Caco-2 (cell line): ENCODE results near the gene PACSIN2. TPM values are rescaled to one million over a fixed set of nuclear protein-coding genes. Genes with fewer than 3 reads are reported as not detected.

Experiments used
- BruUV-seq: library from RNA; stranded (reverse); fragments of 400-500 nt; replicated peaks from 2 replicates; lab custom pipeline; 2021; lab: Mats Ljungman, UMichigan
- CTCF ChIA-PET: fragments of 300-600 bp; sonication (Branson Sonifier 250); formaldehyde crosslinking; loops from one replicate; lab custom pipeline; 2022; ENCODE audit warnings: antibody characterized with exemption; lab: Charles Lee
- POLR2A ChIA-PET: fragments of 300-600 bp; sonication (Branson Sonifier 250); formaldehyde crosslinking; loops from one replicate; lab custom pipeline; 2022; ENCODE audit warnings: antibody characterized with exemption; lab: Charles Lee
- DNase-seq, 2 experiments: peaks; one replicate each; pipeline versions ENCODE4 v3.0.0 to v3.0.0-alpha.2; 2020 to 2022
- H3K27me3 ChIP-seq: replicated peaks from 2 replicates; pipeline ENCODE4 v1.6.0; 2011; ENCODE audit warnings: low read length; ENCODE audit not compliant: control insufficient read depth, insufficient read depth
- H3K36me3 ChIP-seq: 2 replicates; pipeline ENCODE4 v1.5.1; 2011; ENCODE audit warnings: low read length; ENCODE audit not compliant: control insufficient read depth, insufficient read depth
- H3K4me1 ChIP-seq: fragments of 250-450 bp; sonication (Bioruptor Pico); 2 replicates; pipeline ENCODE4 v1.5.1; 2020; ENCODE audit warnings: mild to moderate bottlenecking
- H3K4me3 ChIP-seq: 2 replicates; pipeline ENCODE4 v1.5.1; 2011; ENCODE audit warnings: low read depth, mild to moderate bottlenecking, control low read depth, low read length
- H3K9me3 ChIP-seq: fragments of 250-450 bp; sonication (Bioruptor Pico); 2 replicates; pipeline ENCODE4 v1.5.1; 2020; ENCODE audit warnings: mild to moderate bottlenecking, moderate library complexity
- H3K27ac Mint-ChIP-seq: one replicate; pipeline ENCODE4 v1.8.0; 2022; ENCODE audit warnings: mixed read lengths; ENCODE audit not compliant: unreplicated experiment
- H3K27me3 Mint-ChIP-seq: one replicate; pipeline ENCODE4 v1.8.0; 2022; ENCODE audit warnings: mixed read lengths; ENCODE audit not compliant: insufficient read depth, unreplicated experiment
- H3K36me3 Mint-ChIP-seq: one replicate; pipeline ENCODE4 v1.8.0; 2022; ENCODE audit warnings: mild to moderate bottlenecking, mixed read lengths; ENCODE audit not compliant: insufficient read depth, unreplicated experiment
- H3K4me1 Mint-ChIP-seq: one replicate; pipeline ENCODE4 v1.8.0; 2022; ENCODE audit warnings: low read depth, mixed read lengths; ENCODE audit not compliant: unreplicated experiment
- H3K4me3 Mint-ChIP-seq: one replicate; pipeline ENCODE4 v1.8.0; 2022; ENCODE audit warnings: mild to moderate bottlenecking, moderate library complexity, mixed read lengths; ENCODE audit not compliant: unreplicated experiment
- H3K9me3 Mint-ChIP-seq: one replicate; pipeline ENCODE4 v1.8.0; 2022; ENCODE audit warnings: mixed read lengths; ENCODE audit not compliant: unreplicated experiment
- intact Hi-C: fragments of 100-400 bp; cut with micrococcal nuclease; formaldehyde crosslinking; loops from one replicate; pipeline ENCODE4 v1.10.0; 2022; ENCODE audit not compliant: unreplicated experiment
- total RNA-seq: library from RNA; stranded (reverse); gene quantifications from 2 replicates; pipeline ENCODE4 v1.2.3, GENCODE V29; 2022
- TF ChIP-seq, protein P1 (sequence below), 2 experiments: fragments of 200-600 bp in 1 of 2; IDR thresholded peaks; 1 replicate in 1 of 2; 2 replicates in 1 of 2; pipeline versions ENCODE4 v1.5.1 to v1.8.0; 2011 to 2022; ENCODE audit warnings: antibody characterized with exemption in 1 of 2, control low read depth in 1 of 2, inconsistent platforms in 1 of 2, low read depth in 1 of 2, low read length in 1 of 2, mild to moderate bottlenecking in 1 of 2, moderate library complexity in 1 of 2; ENCODE audit not compliant: insufficient read depth in 1 of 2, severe bottlenecking in 1 of 2, unreplicated experiment in 1 of 2

The PACSIN2 gene
- total RNA-seq, 1 experiment from 2014 or later, result 122 TPM

DNA sequence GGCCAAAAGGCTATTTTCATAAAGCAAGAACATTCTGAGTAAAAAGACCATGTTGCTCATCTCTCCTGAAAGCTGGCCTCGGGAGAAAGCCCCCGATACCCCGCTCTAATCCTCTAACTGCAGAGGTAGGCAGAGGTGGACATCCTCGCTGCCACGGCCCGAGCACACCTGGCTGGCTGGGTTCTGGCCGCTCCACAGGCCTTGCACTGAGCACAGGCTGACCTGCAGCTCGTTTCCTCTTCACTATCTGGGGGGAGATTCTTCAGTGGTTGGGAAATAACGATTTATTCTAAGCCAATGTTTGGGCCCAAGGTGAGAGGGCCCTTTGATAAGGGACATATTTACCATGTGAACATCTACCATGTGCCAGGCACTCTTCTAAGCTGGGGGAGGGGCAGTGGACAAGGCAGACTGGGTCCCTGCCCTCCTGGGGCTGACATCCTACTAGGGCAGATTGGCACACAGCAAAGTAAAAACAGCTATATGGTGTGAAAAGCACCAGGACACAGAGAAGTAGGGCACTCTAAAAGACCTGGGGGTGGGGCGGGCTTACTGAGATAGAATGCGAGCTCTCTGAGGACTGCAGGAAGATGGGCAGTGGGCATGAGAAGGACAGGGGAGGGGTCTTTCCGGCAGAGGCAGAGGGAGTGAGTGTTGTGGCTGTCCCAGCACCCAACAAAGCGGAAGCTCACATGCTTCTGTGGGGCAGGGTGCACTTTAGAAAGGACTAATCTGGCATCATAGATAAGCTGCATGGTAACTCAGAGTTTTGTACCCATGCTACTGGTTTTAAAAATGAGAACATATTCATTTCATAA is 92.4 kb downstream of the PACSIN2 start:
- ChIA-PET CTCF (no interaction called here), POLR2A (no interaction called here)
- H3K4me1 ChIP-seq, result peaks cover 14% of the 10 kb centered on the region
- peaks cover 45% of the 10 kb centered on the region for H3K36me3 Mint-ChIP-seq
- H3K9me3 ChIP-seq, result no peaks in the 10 kb centered on the region
- H3K4me3 ChIP-seq, result no peak overlapping the region
- TF ChIP-seq, protein P1, sequence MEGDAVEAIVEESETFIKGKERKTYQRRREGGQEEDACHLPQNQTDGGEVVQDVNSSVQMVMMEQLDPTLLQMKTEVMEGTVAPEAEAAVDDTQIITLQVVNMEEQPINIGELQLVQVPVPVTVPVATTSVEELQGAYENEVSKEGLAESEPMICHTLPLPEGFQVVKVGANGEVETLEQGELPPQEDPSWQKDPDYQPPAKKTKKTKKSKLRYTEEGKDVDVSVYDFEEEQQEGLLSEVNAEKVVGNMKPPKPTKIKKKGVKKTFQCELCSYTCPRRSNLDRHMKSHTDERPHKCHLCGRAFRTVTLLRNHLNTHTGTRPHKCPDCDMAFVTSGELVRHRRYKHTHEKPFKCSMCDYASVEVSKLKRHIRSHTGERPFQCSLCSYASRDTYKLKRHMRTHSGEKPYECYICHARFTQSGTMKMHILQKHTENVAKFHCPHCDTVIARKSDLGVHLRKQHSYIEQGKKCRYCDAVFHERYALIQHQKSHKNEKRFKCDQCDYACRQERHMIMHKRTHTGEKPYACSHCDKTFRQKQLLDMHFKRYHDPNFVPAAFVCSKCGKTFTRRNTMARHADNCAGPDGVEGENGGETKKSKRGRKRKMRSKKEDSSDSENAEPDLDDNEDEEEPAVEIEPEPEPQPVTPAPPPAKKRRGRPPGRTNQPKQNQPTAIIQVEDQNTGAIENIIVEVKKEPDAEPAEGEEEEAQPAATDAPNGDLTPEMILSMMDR (IDR thresholded peaks at IDR 0.05; ENCODE audit: insufficient read depth in 1 of 2, low read depth in 1 of 2, low read length in 1 of 2, severe bottlenecking in 1 of 2, unreplicated experiment in 1 of 2), result no peak
- intact Hi-C loops, result no loop called here
- H3K36me3 ChIP-seq, result no peaks in the 10 kb centered on the region
- H3K4me3 Mint-ChIP-seq, result no peak overlapping the region
- peaks cover 44% of the 10 kb centered on the region for H3K4me1 Mint-ChIP-seq
- H3K27me3 ChIP-seq, result no peaks in the 10 kb centered on the region
- H3K9me3 Mint-ChIP-seq, result no peaks in the 10 kb centered on the region
- H3K27me3 Mint-ChIP-seq, result no peaks in the 10 kb centered on the region
- DNase-seq, result no peak
- peak overlapping the region; percentile 34 for H3K27ac Mint-ChIP-seq
- no TSS peak for BruUV-seq

GRCh38 chr22:42920101-42920820 is 94.7 kb downstream of the PACSIN2 start:
- Histone ChIP-seq H3K36me3 (no peaks in the 10 kb centered on the region), H3K27me3 (no peaks in the 10 kb centered on the region), H3K9me3 (no peaks in the 10 kb centered on the region), H3K4me3 (no peak overlapping the region), H3K4me1 (peaks cover 13% of the 10 kb centered on the region)
- Mint-ChIP-seq H3K4me1 (peaks cover 33% of the 10 kb centered on the region), H3K4me3 (no peak overlapping the region), H3K27ac (no peak overlapping the region), H3K9me3 (no peaks in the 10 kb centered on the region), H3K36me3 (peaks cover 35% of the 10 kb centered on the region), H3K27me3 (no peaks in the 10 kb centered on the region)
- DNase-seq, result no peak
- CTCF ChIA-PET, result interaction anchor here (0.7 kb wide), 1 partner anchor 311 kb away, joined by 5 read pairs; no protein-coding TSS in a partner anchor
- intact Hi-C loops, result no loop called here
- BruUV-seq, result no TSS peak
- POLR2A ChIA-PET, result no interaction called here
- TF ChIP-seq, protein P1 (IDR thresholded peaks at IDR 0.05; ENCODE audit: insufficient read depth in 1 of 2, low read depth in 1 of 2, low read length in 1 of 2, severe bottlenecking in 1 of 2, unreplicated experiment in 1 of 2), result no peak

- peaks cover 24% of the 10 kb centered on the region for H3K4me1 ChIP-seq
- no peaks in the 10 kb centered on the region for H3K9me3 Mint-ChIP-seq
- intact Hi-C loops, result no loop called here
Observed at GRCh38 chr22:42919199-42919598, 95.8 kb downstream of the PACSIN2 start.

More at GRCh38 chr22:42919199-42919598, 95.8 kb downstream of the PACSIN2 start:
- TF ChIP-seq, protein P1 (IDR thresholded peaks at IDR 0.05; ENCODE audit: insufficient read depth in 1 of 2, low read depth in 1 of 2, low read length in 1 of 2, severe bottlenecking in 1 of 2, unreplicated experiment in 1 of 2), result no peak
- no peaks in the 10 kb centered on the region for H3K27me3 ChIP-seq
- no peak overlapping the region for H3K4me3 Mint-ChIP-seq
- ChIA-PET CTCF (no interaction called here), POLR2A (no interaction called here)
- no peak for DNase-seq
- peaks cover 31% of the 10 kb centered on the region for H3K4me1 Mint-ChIP-seq
- H3K36me3 ChIP-seq, result no peaks in the 10 kb centered on the region
- H3K4me3 ChIP-seq, result no peak overlapping the region
- H3K36me3 Mint-ChIP-seq, result peaks cover 27% of the 10 kb centered on the region
- no peaks in the 10 kb centered on the region for H3K27me3 Mint-ChIP-seq
- no TSS peak for BruUV-seq
- no peaks in the 10 kb centered on the region for H3K9me3 ChIP-seq
- H3K27ac Mint-ChIP-seq, result no peak overlapping the region
